HEK293 (cell line): ENCODE results near the gene CORO6.
A peak's percentile ranks its signal among the peaks of the same experiment; 100 is the strongest.

Experiments
- CTCF ChIA-PET: fragments of 350-600 bp; formaldehyde crosslinking; extraction: SDS; loops from one replicate; lab custom pipeline; 2021; ENCODE audit warnings: antibody characterized with exemption; lab: Yijun Ruan, JAX
- POLR2A ChIA-PET: fragments of 300-600 bp; formaldehyde crosslinking; extraction: SDS; loops from one replicate; lab custom pipeline; 2020; ENCODE audit warnings: antibody characterized with exemption, inconsistent platforms; lab: Yijun Ruan, JAX
- H3K27ac ChIP-seq: fragments of 200-500 bp; sonication (Bioruptor generic); 2 replicates; pipeline ENCODE4 v1.5.1; 2014; ENCODE audit warnings: low read depth, low read length, control low read depth, inconsistent platforms; ENCODE audit errors: extremely low read depth
- H3K36me3 ChIP-seq, 2 experiments: fragments of 200-500 bp in 1 of 2; sonication (Bioruptor generic) in 1 of 2; 1 replicate in 1 of 2; 2 replicates in 1 of 2; pipeline ENCODE4 v1.5.1; 2014 to 2017; ENCODE audit warnings: inconsistent platforms in 2 of 2, low read length in 2 of 2; ENCODE audit not compliant: control insufficient read depth in 2 of 2, insufficient read depth in 1 of 2
- H3K4me1 ChIP-seq: fragments of 200-500 bp; sonication (Bioruptor generic); 2 replicates; pipeline ENCODE4 v1.5.1; 2014; ENCODE audit warnings: mild to moderate bottlenecking, low read length, inconsistent platforms; ENCODE audit not compliant: control insufficient read depth, insufficient read depth
- H3K4me3 ChIP-seq: 2 replicates; pipeline ENCODE4 v1.5.1; 2011; ENCODE audit warnings: low read depth, mild to moderate bottlenecking, control low read depth, low read length, moderate library complexity
- H3K9me3 ChIP-seq: fragments of 200-500 bp; sonication (Bioruptor generic); 2 replicates; pipeline ENCODE4 v1.5.1; 2014; ENCODE audit warnings: low read depth, low read length, inconsistent platforms; ENCODE audit not compliant: control insufficient read depth, insufficient read depth
- BCL11B ChIP-seq: fragments of 450-650 bp; formaldehyde crosslinking; IDR thresholded peaks from 2 replicates; pipeline ENCODE4 v1.5.1; 2016; ENCODE audit warnings: low read depth, missing biosample characterization, missing genetic modification characterization
- KLF8 ChIP-seq: fragments of 450-650 bp; formaldehyde crosslinking; IDR thresholded peaks from 2 replicates; pipeline ENCODE4 v1.5.1; 2016; ENCODE audit warnings: missing biosample characterization, missing genetic modification characterization
- KLF9 ChIP-seq: fragments of 450-650 bp; formaldehyde crosslinking; IDR thresholded peaks from 2 replicates; pipeline ENCODE4 v1.5.1; 2016; ENCODE audit warnings: missing biosample characterization, missing genetic modification characterization, low read depth
- MEIS1 ChIP-seq: sonication (generic); formaldehyde crosslinking; IDR thresholded peaks from 2 replicates; pipeline ENCODE4 v1.8.1; 2022; ENCODE audit warnings: missing genetic modification reagents, mild to moderate bottlenecking, borderline replicate concordance
- OSR2 ChIP-seq: fragments of 450-650 bp; formaldehyde crosslinking; IDR thresholded peaks from 2 replicates; pipeline ENCODE4 v1.5.1; 2016; ENCODE audit warnings: missing biosample characterization, missing genetic modification characterization
- PRDM10 ChIP-seq: fragments of 450-650 bp; formaldehyde crosslinking; IDR thresholded peaks from 2 replicates; pipeline ENCODE4 v1.5.1; 2016; ENCODE audit warnings: missing biosample characterization, missing genetic modification characterization
- ZBTB26 ChIP-seq: fragments of 450-650 bp; formaldehyde crosslinking; optimal IDR thresholded peaks from 2 replicates; pipeline ENCODE3; 2016; ENCODE audit warnings: missing biosample characterization, mild to moderate bottlenecking, missing genetic modification characterization
- ZNF148 ChIP-seq: fragments of 450-650 bp; formaldehyde crosslinking; IDR thresholded peaks from 2 replicates; pipeline ENCODE4 v1.5.0; 2017; ENCODE audit warnings: missing biosample characterization, missing genetic modification characterization, borderline replicate concordance
- ZNF16 ChIP-seq: fragments of 450-650 bp; formaldehyde crosslinking; IDR thresholded peaks from 2 replicates; pipeline ENCODE4 v1.5.1; 2016; ENCODE audit warnings: low read depth, missing biosample characterization, missing genetic modification characterization
- ZNF239 ChIP-seq: fragments of 450-650 bp; formaldehyde crosslinking; IDR thresholded peaks from 2 replicates; pipeline ENCODE4 v1.5.1; 2016; ENCODE audit warnings: missing biosample characterization, missing genetic modification characterization
- ZNF26 ChIP-seq: fragments of 450-650 bp; formaldehyde crosslinking; IDR thresholded peaks from 2 replicates; pipeline ENCODE4 v1.5.1; 2016; ENCODE audit warnings: missing biosample characterization, missing genetic modification characterization
- ZNF341 ChIP-seq: fragments of 450-650 bp; formaldehyde crosslinking; IDR thresholded peaks from 2 replicates; pipeline ENCODE4; 2016; ENCODE audit warnings: low read depth, missing biosample characterization, missing genetic modification characterization
- ZNF350 ChIP-seq: fragments of 450-650 bp; formaldehyde crosslinking; IDR thresholded peaks from 2 replicates; pipeline ENCODE4 v1.5.0; 2017; ENCODE audit warnings: missing biosample characterization, mild to moderate bottlenecking, missing genetic modification characterization
- ZNF366 ChIP-seq: fragments of 450-650 bp; formaldehyde crosslinking; conservative IDR thresholded peaks from 2 replicates; pipeline ENCODE4 v1.5.1; 2016; ENCODE audit warnings: missing biosample characterization, missing genetic modification characterization
- ZNF394 ChIP-seq: fragments of 450-650 bp; formaldehyde crosslinking; IDR thresholded peaks from 2 replicates; pipeline ENCODE4 v1.5.1; 2016; ENCODE audit warnings: missing biosample characterization, missing genetic modification characterization, mild to moderate bottlenecking, moderate library complexity, borderline replicate concordance
- ZNF416 ChIP-seq: fragments of 450-650 bp; formaldehyde crosslinking; IDR thresholded peaks from 2 replicates; pipeline ENCODE4 v1.5.1; 2016; ENCODE audit warnings: missing biosample characterization, missing genetic modification characterization
- ZNF423 ChIP-seq: fragments of 450-650 bp; formaldehyde crosslinking; IDR thresholded peaks from 2 replicates; pipeline ENCODE4 v1.5.1; 2016; ENCODE audit warnings: missing biosample characterization, missing genetic modification characterization
- ZNF704 ChIP-seq: fragments of 450-650 bp; formaldehyde crosslinking; IDR thresholded peaks from 2 replicates; pipeline ENCODE4 v1.5.1; 2016; ENCODE audit warnings: missing biosample characterization, missing genetic modification characterization
- ZNF707 ChIP-seq: fragments of 450-650 bp; formaldehyde crosslinking; IDR thresholded peaks from 2 replicates; pipeline ENCODE4 v1.5.1; 2016; ENCODE audit warnings: missing biosample characterization, missing genetic modification characterization
- ZSCAN16 ChIP-seq: fragments of 450-650 bp; formaldehyde crosslinking; IDR thresholded peaks from 2 replicates; pipeline ENCODE4 v1.5.1; 2016; ENCODE audit warnings: missing biosample characterization, missing genetic modification characterization
- ZSCAN5A ChIP-seq: fragments of 450-650 bp; formaldehyde crosslinking; IDR thresholded peaks from 2 replicates; pipeline ENCODE4 v1.5.1; 2016; ENCODE audit warnings: missing biosample characterization, missing genetic modification characterization

Gene CORO6

GRCh38 chr17:29622337-29623282, at the start of gene CORO6 (continued):
- TF ChIP-seq ZSCAN16 (tag by site-specific recombination): no peak
- TF ChIP-seq ZNF366 (tag by site-specific recombination): 0 out of 2 replicates have a peak, but pooled peaks have one; percentile 18
- no peak for TF ChIP-seq ZNF26 (tag by site-specific recombination)
- peak; percentile 74 for TF ChIP-seq KLF8
- no peak for TF ChIP-seq ZSCAN5A

GRCh38 chr17:29671661-29672060, 48.9 kb upstream of the CORO6 start:
- no peak overlapping the region for H3K27ac ChIP-seq
- CTCF ChIA-PET: interaction anchor here (0.7 to 1.7 kb wide), 4 partner anchors 9 to 260 kb away, joined by 3 to 5 read pairs (median 4); no protein-coding TSS in a partner anchor
- no peak overlapping the region for H3K4me3 ChIP-seq
- POLR2A ChIA-PET: no interaction called here
- H3K36me3 ChIP-seq: peaks cover 18 to 31% of the 10 kb centered on the region in 2 experiments
- TF ChIP-seq ZNF416 (tag by site-specific recombination) (no peak), ZNF394 (tag by site-specific recombination) (no peak), ZNF423 (no peak), ZNF148 (tag by site-specific recombination) (no peak), KLF9 (tag by site-specific recombination) (no peak), ZNF239 (tag by site-specific recombination) (no peak), KLF8 (no peak), ZNF704 (tag by site-specific recombination) (no peak), ZNF16 (tag by site-specific recombination) (no peak), MEIS1 (CRISPR knock-in tag) (no peak), BCL11B (tag by site-specific recombination) (no peak), ZNF350 (tag by site-specific recombination) (no peak), PRDM10 (tag by site-specific recombination) (no peak), ZSCAN16 (tag by site-specific recombination) (no peak), ZNF341 (tag by site-specific recombination) (no peak), ZNF707 (tag by site-specific recombination) (no peak), OSR2 (tag by site-specific recombination) (no peak), ZBTB26 (tag by site-specific recombination) (no peak)
- H3K9me3 ChIP-seq: no peaks in the 10 kb centered on the region
- no peaks in the 10 kb centered on the region; the same call in 1 of the 2 replicates for H3K4me1 ChIP-seq
